ENCODE measurements around the gene HEMK1. TPM values are rescaled to one million over a fixed set of nuclear protein-coding genes. Genes with fewer than 3 reads are reported as not detected.

The HEMK1 gene
- total RNA-seq, 4 donors from 2014 or later, result 3.8 to 10.6 (median 8.4) TPM

GRCh38 chr3:50632450-50632849, 63.1 kb downstream of the HEMK1 start:
- Histone ChIP-seq H3K9me3 (no peaks in the 10 kb centered on the region), H3K36me3 (no peaks in the 10 kb centered on the region), H3K27ac (peak overlapping the region; percentile 25), H3K4me1 (peaks cover 49% of the 10 kb centered on the region), H3K4me3 (no peak overlapping the region), H3K27me3 (no peaks in the 10 kb centered on the region)
- DNase-seq (ENCODE audit: low spot score in 2 of 2), result no peak
- WGBS, result 27% methylated on average over 5 of the region's 5 CpGs
- no peak for TF ChIP-seq EP300 (IDR thresholded peaks at IDR 0.05)
- TF ChIP-seq POLR2A (IDR thresholded peaks at IDR 0.05), result no peak

GRCh38 chr3:50633230-50633790, 64.0 kb downstream of the HEMK1 start:
- no peaks in the 10 kb centered on the region for H3K27me3 ChIP-seq
- TF ChIP-seq CTCF (IDR thresholded peaks at IDR 0.05) (no peak), EP300 (IDR thresholded peaks at IDR 0.05) (no peak), POLR2AphosphoS5 (IDR thresholded peaks at IDR 0.05) (no peak), POLR2A (IDR thresholded peaks at IDR 0.05) (no peak)
- H3K9me3 ChIP-seq, result no peaks in the 10 kb centered on the region
- no peak for DNase-seq (ENCODE audit: low spot score in 2 of 2)
- H3K27ac ChIP-seq, result no peak overlapping the region
- 62% methylated on average over 5 of the region's 5 CpGs for WGBS
- no peaks in the 10 kb centered on the region for H3K36me3 ChIP-seq
- peaks cover 43% of the 10 kb centered on the region for H3K4me1 ChIP-seq
- H3K4me3 ChIP-seq, result no peak overlapping the region

GRCh38 chr3:50635066-50635465, 65.7 kb downstream of the HEMK1 start:
- Histone ChIP-seq H3K9me3 (no peaks in the 10 kb centered on the region), H3K4me1 (peaks cover 38% of the 10 kb centered on the region), H3K4me3 (no peak overlapping the region), H3K27ac (no peak overlapping the region), H3K36me3 (peaks cover 4% of the 10 kb centered on the region), H3K27me3 (no peaks in the 10 kb centered on the region)
- no peak for DNase-seq (ENCODE audit: low spot score in 2 of 2)
- TF ChIP-seq POLR2AphosphoS5 (IDR thresholded peaks at IDR 0.05), result no peak
- TF ChIP-seq EP300 (IDR thresholded peaks at IDR 0.05), result no peak
- no peak for TF ChIP-seq POLR2A (IDR thresholded peaks at IDR 0.05)
- TF ChIP-seq CTCF (IDR thresholded peaks at IDR 0.05), result no peak

- 85% methylated on average over 4 of the region's 4 CpGs for WGBS
- Histone ChIP-seq H3K9me3 (no peaks in the 10 kb centered on the region), H3K27ac (no peak overlapping the region), H3K4me1 (peaks cover 29% of the 10 kb centered on the region), H3K27me3 (no peaks in the 10 kb centered on the region), H3K4me3 (no peak overlapping the region), H3K36me3 (peaks cover 23% of the 10 kb centered on the region)
- TF ChIP-seq POLR2A (IDR thresholded peaks at IDR 0.05) (no peak), EP300 (IDR thresholded peaks at IDR 0.05) (no peak), CTCF (IDR thresholded peaks at IDR 0.05) (no peak), POLR2AphosphoS5 (IDR thresholded peaks at IDR 0.05) (no peak)
- no peak for DNase-seq (ENCODE audit: low spot score in 2 of 2)
Observed at GRCh38 chr3:50637011-50637410, 67.7 kb downstream of the HEMK1 start.

GRCh38 chr3:50637945-50638344, 68.6 kb downstream of the HEMK1 start:
- Histone ChIP-seq H3K9me3 (no peaks in the 10 kb centered on the region), H3K4me1 (peaks cover 20% of the 10 kb centered on the region), H3K4me3 (no peak overlapping the region), H3K27ac (no peak overlapping the region), H3K36me3 (peaks cover 32% of the 10 kb centered on the region), H3K27me3 (no peaks in the 10 kb centered on the region)
- no peak for TF ChIP-seq CTCF (IDR thresholded peaks at IDR 0.05)
- TF ChIP-seq POLR2A (IDR thresholded peaks at IDR 0.05), result no peak
- 70% methylated on average over 3 of the region's 3 CpGs for WGBS
- DNase-seq (ENCODE audit: low spot score in 2 of 2), result no peak

GRCh38 chr3:50639055-50639494, 69.8 kb downstream of the HEMK1 start:
- Histone ChIP-seq H3K36me3 (peaks cover 44% of the 10 kb centered on the region), H3K27ac (no peak overlapping the region), H3K9me3 (no peaks in the 10 kb centered on the region), H3K4me3 (no peak overlapping the region), H3K27me3 (no peaks in the 10 kb centered on the region), H3K4me1 (peaks cover 15% of the 10 kb centered on the region)
- no peak for DNase-seq (ENCODE audit: low spot score in 2 of 2)
- TF ChIP-seq POLR2AphosphoS5 (IDR thresholded peaks at IDR 0.05) (no peak), EP300 (IDR thresholded peaks at IDR 0.05) (no peak), POLR2A (IDR thresholded peaks at IDR 0.05) (no peak)
- 80% methylated on average over 5 of the region's 6 CpGs for WGBS

Measured in suprapubic skin (tissue), 4 donors.